Limb (tissue), 2 donors: Measurements from ENCODE around the gene COL5A1.

Experiments used
- DNase-seq, 2 donors: peaks; one replicate each; pipeline ENCODE4 v3.0.0-alpha.2; 2016; ENCODE audit errors: extremely low spot score in 2 of 2

Gene COL5A1

GRCh38 chr9:134641173-134641989, at the start of gene COL5A1:
TSS of gene COL5A1 (plus strand) at chr9:134641803. CDS start at chr9:134642188, 385 bp downstream.
- DNase-seq, result peak; percentile 95 to 96

GRCh38 chr9:134592018-134592818, 49.4 kb upstream of the COL5A1 start:
- peak; percentile 44 to 57 for DNase-seq

- DNase-seq, result no peak
These were observed 48.8 kb upstream of the COL5A1 start for GRCh38 chr9:134592819-134593200.

- no peak for DNase-seq
These were observed 48.1 kb upstream of the COL5A1 start for GRCh38 chr9:134593286-134594077.

GRCh38 chr9:134594078-134594941, 47.3 kb upstream of the COL5A1 start:
- DNase-seq, result no peak

GRCh38 chr9:134595014-134595413, 46.6 kb upstream of the COL5A1 start:
- no peak for DNase-seq

GRCh38 chr9:134597041-134597913, 44.3 kb upstream of the COL5A1 start:
- no peak for DNase-seq

GRCh38 chr9:134597957-134598883, 43.4 kb upstream of the COL5A1 start:
- no peak for DNase-seq

- no peak for DNase-seq
These were observed 42.7 kb upstream of the COL5A1 start for GRCh38 chr9:134598884-134599245.

- no peak for DNase-seq
These were observed 41.2 kb upstream of the COL5A1 start for GRCh38 chr9:134600371-134600770.

- DNase-seq, result no peak
These were observed 40.6 kb upstream of the COL5A1 start for GRCh38 chr9:134600836-134601638.

GRCh38 chr9:134601764-134602163, 39.8 kb upstream of the COL5A1 start:
- DNase-seq, result no peak

GRCh38 chr9:134602547-134603362, 38.8 kb upstream of the COL5A1 start:
- peak; percentile 58 to 67 for DNase-seq

GRCh38 chr9:134604834-134605233, 36.8 kb upstream of the COL5A1 start:
- DNase-seq, result no peak

GRCh38 chr9:134605351-134605965, 36.1 kb upstream of the COL5A1 start:
- no peak for DNase-seq

- no peak for DNase-seq
These were observed 35.6 kb upstream of the COL5A1 start for GRCh38 chr9:134605966-134606357.
